Hepatocyte (in vitro differentiated cells): ENCODE results near the gene BCOR.

ENCODE experiments used
- CTCF ChIP-seq: fragments of 200-600 bp; sonication (generic); IDR thresholded peaks from 2 replicates; pipeline ENCODE4 v1.5.1; 2016; ENCODE audit warnings: antibody characterized with exemption, mild to moderate bottlenecking; ENCODE audit not compliant: poor library complexity
- EZH2phosphoT487 ChIP-seq: fragments of 200-600 bp; sonication (generic); IDR thresholded peaks from one replicate; pipeline ENCODE4 v1.6.1; 2018; ENCODE audit warnings: antibody characterized with exemption, mild to moderate bottlenecking, low read depth, moderate library complexity; ENCODE audit not compliant: unreplicated experiment, severe bottlenecking

- TF ChIP-seq EZH2phosphoT487 (no peak), CTCF (no peak)
Observed at GRCh38 chrX:40064055-40064597, 33.6 kb downstream of the BCOR start.
